ENCODE data around the gene MFSD12.
"Not testable (repeated sequence)": the region's sequence is repeated elsewhere in the genome, so short reads cannot be mapped to it uniquely, and the experiment has no call there.

MFSD12 gene

GRCh38 chr19:3570606-3571011 is 13.2 kb upstream of the MFSD12 start:
- TF ChIP-seq, protein P1, sequence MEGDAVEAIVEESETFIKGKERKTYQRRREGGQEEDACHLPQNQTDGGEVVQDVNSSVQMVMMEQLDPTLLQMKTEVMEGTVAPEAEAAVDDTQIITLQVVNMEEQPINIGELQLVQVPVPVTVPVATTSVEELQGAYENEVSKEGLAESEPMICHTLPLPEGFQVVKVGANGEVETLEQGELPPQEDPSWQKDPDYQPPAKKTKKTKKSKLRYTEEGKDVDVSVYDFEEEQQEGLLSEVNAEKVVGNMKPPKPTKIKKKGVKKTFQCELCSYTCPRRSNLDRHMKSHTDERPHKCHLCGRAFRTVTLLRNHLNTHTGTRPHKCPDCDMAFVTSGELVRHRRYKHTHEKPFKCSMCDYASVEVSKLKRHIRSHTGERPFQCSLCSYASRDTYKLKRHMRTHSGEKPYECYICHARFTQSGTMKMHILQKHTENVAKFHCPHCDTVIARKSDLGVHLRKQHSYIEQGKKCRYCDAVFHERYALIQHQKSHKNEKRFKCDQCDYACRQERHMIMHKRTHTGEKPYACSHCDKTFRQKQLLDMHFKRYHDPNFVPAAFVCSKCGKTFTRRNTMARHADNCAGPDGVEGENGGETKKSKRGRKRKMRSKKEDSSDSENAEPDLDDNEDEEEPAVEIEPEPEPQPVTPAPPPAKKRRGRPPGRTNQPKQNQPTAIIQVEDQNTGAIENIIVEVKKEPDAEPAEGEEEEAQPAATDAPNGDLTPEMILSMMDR (IDR thresholded peaks at IDR 0.05; ENCODE audit: borderline replicate concordance, insufficient read depth, low read depth, low read length): no peak
- no peak overlapping the region for H3K4me3 ChIP-seq (ENCODE audit: low read depth, low read length)

DNA sequence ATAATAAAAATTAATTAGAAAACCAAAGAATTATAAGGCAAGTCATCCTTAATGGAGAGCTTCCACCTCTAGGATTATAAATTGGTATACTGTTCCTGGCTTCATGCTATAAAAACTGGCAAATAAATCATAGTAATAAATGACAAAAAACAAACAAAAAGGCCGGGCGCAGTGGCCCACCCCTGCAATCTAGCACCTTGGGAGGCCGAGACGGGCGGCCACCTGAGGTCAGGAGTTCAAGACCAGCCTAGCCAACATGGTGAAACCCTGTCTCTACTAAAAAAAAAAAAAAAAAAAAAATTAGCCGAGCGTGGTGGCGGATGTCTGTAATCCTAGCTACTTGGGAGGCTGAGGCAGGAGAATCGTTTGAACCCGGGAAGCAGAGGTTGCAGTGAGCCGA is 12.7 kb upstream of the MFSD12 start:
- not testable (repeated sequence) for H3K4me3 ChIP-seq (ENCODE audit: low read depth, low read length)

DNA sequence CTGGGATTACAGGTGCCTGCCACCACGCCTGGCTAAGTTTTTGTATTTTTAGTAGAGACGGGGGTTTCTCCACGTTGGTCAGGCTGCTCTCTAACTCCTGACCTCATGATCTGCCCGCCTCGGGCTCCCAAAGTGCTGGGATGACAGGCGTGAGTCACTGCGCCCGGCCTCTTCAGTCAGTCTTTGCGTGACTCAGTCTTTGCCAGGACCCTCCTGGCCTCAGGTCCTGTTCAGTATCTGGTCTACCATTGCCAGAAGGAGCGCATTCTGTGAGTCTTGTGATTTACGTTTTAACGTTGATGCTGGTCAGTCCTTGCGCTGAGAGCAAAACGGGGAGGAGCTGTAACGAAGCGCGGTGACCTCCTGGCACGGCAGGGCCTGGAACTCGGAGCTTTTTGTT is 7.8 kb upstream of the MFSD12 start:
- TF ChIP-seq, protein P1 (IDR thresholded peaks at IDR 0.05; ENCODE audit: borderline replicate concordance, insufficient read depth, low read depth, low read length): no peak
- no peak overlapping the region for H3K4me3 ChIP-seq (ENCODE audit: low read depth, low read length)

GRCh38 chr19:3563709-3564524 is 6.5 kb upstream of the MFSD12 start:
- TF ChIP-seq, protein P1 (IDR thresholded peaks at IDR 0.05; ENCODE audit: borderline replicate concordance, insufficient read depth, low read depth, low read length): no peak
- no peak overlapping the region for H3K4me3 ChIP-seq (ENCODE audit: low read depth, low read length)

DNA sequence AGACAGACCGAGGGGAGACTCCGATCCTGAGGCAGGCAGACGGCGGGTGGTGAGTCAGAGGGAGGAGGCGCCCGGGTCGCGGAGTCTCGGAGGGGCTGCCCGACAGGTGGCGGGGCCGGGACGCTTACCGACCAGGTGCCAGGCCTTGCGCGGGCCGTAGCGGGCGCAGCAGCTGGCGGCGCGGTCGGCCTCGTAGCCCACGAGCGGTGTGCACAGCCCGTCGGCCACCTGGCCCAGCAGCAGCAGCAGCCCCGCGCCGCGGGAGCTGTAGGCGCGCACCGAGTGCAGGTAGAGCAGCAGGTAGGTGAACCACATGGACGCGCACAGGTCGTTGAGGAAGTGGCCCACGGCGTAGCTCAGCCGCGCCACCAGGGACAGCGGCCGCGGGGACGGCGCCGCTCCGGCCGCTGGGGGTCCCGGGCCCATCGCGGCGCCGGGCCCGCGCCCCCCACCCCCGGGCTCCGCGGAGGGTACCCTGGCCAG is 367 bp downstream of the MFSD12 start:
- H3K4me3 ChIP-seq (ENCODE audit: low read depth, low read length): peak overlapping the region; percentile 91
- TF ChIP-seq, protein P1 (IDR thresholded peaks at IDR 0.05; ENCODE audit: borderline replicate concordance, insufficient read depth, low read depth, low read length): 0 out of 2 replicates have a peak, but pooled peaks have one; percentile 8

DNA sequence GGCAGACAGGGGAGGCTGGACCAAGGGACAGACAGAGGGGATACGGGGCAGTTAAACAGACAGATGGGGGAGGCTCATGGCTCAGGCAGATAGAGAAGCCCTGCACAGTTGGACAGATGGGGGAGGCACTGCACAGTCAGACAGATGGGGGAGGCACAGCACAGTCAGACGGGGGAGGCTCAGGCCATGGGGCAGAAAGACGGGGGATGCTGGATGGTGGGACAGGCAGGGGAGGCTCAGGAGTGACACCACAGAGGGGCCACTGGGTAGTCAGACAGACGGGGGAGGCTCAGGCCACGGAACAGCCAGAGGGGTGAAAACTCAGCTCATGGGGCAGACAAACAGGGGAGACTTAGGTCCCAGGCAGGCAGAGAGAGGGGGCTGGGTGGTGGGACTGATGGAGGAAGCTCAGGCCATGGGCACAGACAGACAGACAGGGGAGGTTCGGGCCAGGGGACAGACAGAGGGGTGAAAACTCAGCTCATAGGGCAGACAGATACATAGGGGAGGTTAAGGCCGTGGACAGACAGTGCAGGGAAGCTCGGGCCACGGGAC is 886 bp downstream of the MFSD12 start:
- peak overlapping the region; percentile 91 for H3K4me3 ChIP-seq (ENCODE audit: low read depth, low read length)
- TF ChIP-seq, protein P1 (IDR thresholded peaks at IDR 0.05; ENCODE audit: borderline replicate concordance, insufficient read depth, low read depth, low read length): no peak

- TF ChIP-seq, protein P1 (IDR thresholded peaks at IDR 0.05; ENCODE audit: borderline replicate concordance, insufficient read depth, low read depth, low read length): no peak
- peak overlapping the region; percentile 91 for H3K4me3 ChIP-seq (ENCODE audit: low read depth, low read length)
Observed at GRCh38 chr19:3555653-3556422, 1.5 kb downstream of the MFSD12 start.

All from GM12875 (cell line).